Right lobe of liver (tissue), 4 donors: ENCODE measurements around the gene PHF20.

Experiments used
- POLR2A ChIP-seq: fragments of 450-650 bp; IDR thresholded peaks from one replicate; pipeline ENCODE4 v1.6.1; 2017; ENCODE audit warnings: antibody characterized with exemption, mild to moderate bottlenecking
- TF ChIP-seq, protein P1 (sequence below), 4 donors: fragments of 200-600 bp in 3 of 4; fragments of 450-650 bp in 1 of 4; IDR thresholded peaks; one replicate each; pipeline versions ENCODE4 v1.5.1 to v1.8.0; 2016 to 2022; ENCODE audit warnings: antibody characterized with exemption in 4 of 4, mild to moderate bottlenecking in 2 of 4
- donor health status: DM: no; HTN: no; CAD: no.
- donor health status: DM: no; HTN: no; CAD: no.
- donor health status: DM: no; HTN: yes; CAD: no.

GRCh38 chr20:35771689-35772562, at the start of gene PHF20:
- TF ChIP-seq, protein P1, sequence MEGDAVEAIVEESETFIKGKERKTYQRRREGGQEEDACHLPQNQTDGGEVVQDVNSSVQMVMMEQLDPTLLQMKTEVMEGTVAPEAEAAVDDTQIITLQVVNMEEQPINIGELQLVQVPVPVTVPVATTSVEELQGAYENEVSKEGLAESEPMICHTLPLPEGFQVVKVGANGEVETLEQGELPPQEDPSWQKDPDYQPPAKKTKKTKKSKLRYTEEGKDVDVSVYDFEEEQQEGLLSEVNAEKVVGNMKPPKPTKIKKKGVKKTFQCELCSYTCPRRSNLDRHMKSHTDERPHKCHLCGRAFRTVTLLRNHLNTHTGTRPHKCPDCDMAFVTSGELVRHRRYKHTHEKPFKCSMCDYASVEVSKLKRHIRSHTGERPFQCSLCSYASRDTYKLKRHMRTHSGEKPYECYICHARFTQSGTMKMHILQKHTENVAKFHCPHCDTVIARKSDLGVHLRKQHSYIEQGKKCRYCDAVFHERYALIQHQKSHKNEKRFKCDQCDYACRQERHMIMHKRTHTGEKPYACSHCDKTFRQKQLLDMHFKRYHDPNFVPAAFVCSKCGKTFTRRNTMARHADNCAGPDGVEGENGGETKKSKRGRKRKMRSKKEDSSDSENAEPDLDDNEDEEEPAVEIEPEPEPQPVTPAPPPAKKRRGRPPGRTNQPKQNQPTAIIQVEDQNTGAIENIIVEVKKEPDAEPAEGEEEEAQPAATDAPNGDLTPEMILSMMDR (IDR thresholded peaks at IDR 0.05) = peak in 1 of 4 donors; percentile 28
- peak; percentile 91 for TF ChIP-seq POLR2A
